A204.1 (cell line): Measurements from ENCODE around the gene DUSP7.

Experiments
- FAIRE-seq: peaks from 2 replicates; lab custom pipeline; 2012; peaks lifted over from hg19 to GRCh38; lab: Jason Lieb, UNC

DUSP7 gene

GRCh38 chr3:52006017-52006819 is 50.2 kb downstream of the DUSP7 start:
- FAIRE-seq, result no peak

- no peak for FAIRE-seq
These were observed 50.8 kb downstream of the DUSP7 start for GRCh38 chr3:52005571-52005986.

DNA sequence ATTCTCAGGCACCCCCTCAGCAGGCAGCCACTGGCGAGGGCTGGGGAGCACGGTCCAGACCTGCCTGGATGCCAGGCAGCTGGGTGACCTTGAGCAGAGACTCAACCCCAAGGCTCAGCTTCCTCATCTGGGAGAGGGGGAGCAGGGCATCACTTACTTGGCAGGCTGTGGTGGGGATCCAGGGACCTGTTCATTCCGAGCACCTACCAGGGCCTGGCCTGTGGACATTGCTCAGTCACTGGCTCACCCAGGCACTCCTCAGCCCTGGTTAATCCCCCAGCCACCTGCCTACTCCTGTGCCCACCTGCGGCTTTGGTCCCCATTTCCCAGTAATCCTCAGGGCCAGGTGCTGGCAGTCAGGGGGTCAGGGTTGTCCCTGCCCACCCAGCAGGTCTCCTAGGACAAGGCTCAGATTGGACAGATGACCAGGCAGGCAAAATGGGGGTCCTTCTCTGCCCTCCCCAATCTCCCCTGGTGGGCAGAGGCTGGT is 51.4 kb downstream of the DUSP7 start:
- no peak for FAIRE-seq

DNA sequence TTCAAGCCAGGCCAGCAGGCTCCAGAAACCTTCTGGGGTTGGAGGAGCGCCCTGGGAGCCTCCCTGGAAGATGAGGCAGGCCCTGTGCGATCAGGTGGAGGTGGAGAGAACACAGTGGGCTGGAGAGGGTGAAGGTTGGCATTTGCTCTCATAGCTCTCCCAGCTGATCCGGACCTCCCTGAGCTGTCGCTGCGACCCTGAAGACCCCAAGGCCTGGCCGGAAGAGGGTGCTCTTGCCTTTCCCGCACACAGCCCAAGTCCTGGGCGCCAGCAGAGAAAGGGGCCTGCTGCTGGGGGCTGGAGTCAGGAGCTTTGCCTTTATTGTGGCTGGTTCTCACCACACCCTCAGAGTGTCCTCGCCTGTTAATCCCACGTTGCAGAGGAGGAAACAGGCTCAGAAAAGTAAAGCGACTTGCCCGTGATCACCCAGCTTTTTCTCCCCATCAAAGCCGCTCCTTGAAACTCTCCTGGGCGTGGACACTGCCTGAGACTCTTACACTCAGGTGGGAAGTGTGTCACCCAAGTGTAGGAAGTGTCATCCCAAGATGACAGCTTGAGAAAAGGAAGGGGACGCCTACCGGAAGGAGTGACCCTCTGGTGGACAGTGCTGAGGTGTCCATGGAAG is 52.1 kb downstream of the DUSP7 start:
- no peak for FAIRE-seq

- FAIRE-seq, result no peak
These were observed 53.6 kb downstream of the DUSP7 start for GRCh38 chr3:52002748-52003147.

- no peak for FAIRE-seq
These were observed 54.9 kb downstream of the DUSP7 start for GRCh38 chr3:52001443-52001974.

- no peak for FAIRE-seq
These were observed 56.5 kb downstream of the DUSP7 start for GRCh38 chr3:51999846-52000245.
